ENCODE results near the gene FKBP5. TPM values are rescaled to one million over a fixed set of nuclear protein-coding genes. Genes with fewer than 3 reads are reported as not detected.
A peak's percentile ranks its signal among the peaks of the same experiment; 100 is the strongest.

Gene FKBP5
- total RNA-seq (2014; rRNA removed), result 11.9 and 12.4 TPM in 2 replicates
- percentile 40 among the genes with signal in this experiment for Bru-seq, nascent RNA
- percentile 38 among the genes with signal in this experiment for BruChase-seq, experiment 1, labeled RNA remaining after a 6-hour chase
- BruChase-seq, experiment 2, labeled RNA remaining after a 2-hour chase, result percentile 26 among the genes with signal in this experiment
- long read RNA-seq, transcript FKBP5-201 (11 exons, 3,772 nt), result major isoform, 9 of 12 reads
- long read RNA-seq, partial matches to known transcripts, result 0 of 12 reads
- long read RNA-seq, other reads (novel, unspliced or antisense), result 3 of 12 reads

GRCh38 chr6:35688605-35689322, at the start of gene FKBP5:
Gene FKBP5 (minus strand): TSS chr6:35688915. CDS start chr6:35642824, 46,091 bp downstream.
- POLR2A ChIA-PET (ENCODE audit: unreplicated experiment), result no interaction called here
- H3K9ac ChIP-seq (ENCODE audit: low read length), result peak within 1 kb of the TSS; percentile 62

GRCh38 chr6:35737413-35738211, 48.9 kb upstream of the FKBP5 start:
- no peaks in the 10 kb centered on the region for H3K27me3 ChIP-seq (ENCODE audit: low read length)
- no peaks in the 10 kb centered on the region for H3K79me2 ChIP-seq (ENCODE audit: low read length)
- ATAC-seq (peak; percentile 87), DNase-seq (peak; percentile 87)
- no peaks in the 10 kb centered on the region for H3K9me2 ChIP-seq (replicated peaks; ENCODE audit: low read length)
- ChIA-PET CTCF (interaction anchor here (0.8 to 2.5 kb wide), 6 partner anchors 10 to 215 kb away, joined by 4 to 25 read pairs (median 7); no protein-coding TSS in a partner anchor), POLR2A (ENCODE audit: unreplicated experiment) (interaction anchor here (0.6 kb wide), 1 partner anchor 860 kb away, joined by 3 read pairs; no protein-coding TSS in a partner anchor)
- no peaks in the 10 kb centered on the region for H3F3A ChIP-seq (ENCODE audit: low read length, unreplicated experiment)
- no peak overlapping the region for H3K4me2 ChIP-seq (ENCODE audit: low read length)
- H3K4me3 ChIP-seq (ENCODE audit: low read length), result no peak overlapping the region
- TF ChIP-seq EZH2phosphoT487 (IDR thresholded peaks at IDR 0.05; ENCODE audit: borderline replicate concordance, low read length) (no peak), CTCF (conservative IDR thresholded peaks at IDR 0.05; ENCODE audit: low read depth, low read length) (peak; percentile 90), EZH2 (IDR thresholded peaks at IDR 0.05; ENCODE audit: low read length, unreplicated experiment) (no peak)
- BruUV-seq (replicated peaks), result no TSS peak
- peaks cover 1% of the 10 kb centered on the region for H3K4me1 ChIP-seq (ENCODE audit: insufficient read depth, low read length)
- intact Hi-C loops (cut with micrococcal nuclease), result loop anchor here (1.0 to 2.0 kb wide), 4 partner anchors 49 to 214 kb away; partner anchors contain the start of gene FKBP5
- peak overlapping the region; percentile 51 for H2AFZ ChIP-seq (ENCODE audit: low read length)
- no peaks in the 10 kb centered on the region for H3K9me3 ChIP-seq (ENCODE audit: low read length)
- no peak overlapping the region for H3K9ac ChIP-seq (ENCODE audit: low read length)
- H3K36me3 ChIP-seq (ENCODE audit: low read depth, low read length), result no peaks in the 10 kb centered on the region
- no peaks in the 10 kb centered on the region for H4K20me1 ChIP-seq (ENCODE audit: low read length)
- H3K27ac ChIP-seq (ENCODE audit: low read length), result no peak overlapping the region

More at GRCh38 chr6:35688605-35689322, at the start of gene FKBP5:
- Histone ChIP-seq H3K27ac (ENCODE audit: low read length) (no peak within 1 kb of the TSS), H2AFZ (ENCODE audit: low read length) (peak within 1 kb of the TSS; percentile 78), H3K4me1 (ENCODE audit: insufficient read depth, low read length) (peaks cover 7% of the 10 kb centered on the region; the same call in 1 of the 2 replicates), H3K9me2 (replicated peaks; ENCODE audit: low read length) (no peaks in the 10 kb centered on the region), H3K27me3 (ENCODE audit: low read length) (no peaks in the 10 kb centered on the region), H3K4me2 (ENCODE audit: low read length) (peak within 1 kb of the TSS; percentile 89), H3K79me2 (ENCODE audit: low read length) (peaks cover 35% of the 10 kb centered on the region), H4K20me1 (ENCODE audit: low read length) (no peaks in the 10 kb centered on the region), H3F3A (ENCODE audit: low read length, unreplicated experiment) (no peaks in the 10 kb centered on the region), H3K4me3 (ENCODE audit: low read length) (peak within 1 kb of the TSS; percentile 90), H3K9me3 (ENCODE audit: low read length) (no peaks in the 10 kb centered on the region), H3K36me3 (ENCODE audit: low read depth, low read length) (no peaks in the 10 kb centered on the region)
- CTCF ChIA-PET, result no interaction called here
- peak; percentile 91 for DNase-seq
- TF ChIP-seq CTCF (conservative IDR thresholded peaks at IDR 0.05; ENCODE audit: low read depth, low read length), result no peak
- no peak for TF ChIP-seq EZH2 (IDR thresholded peaks at IDR 0.05; ENCODE audit: low read length, unreplicated experiment)
- TF ChIP-seq EZH2phosphoT487 (IDR thresholded peaks at IDR 0.05; ENCODE audit: borderline replicate concordance, low read length), result no peak
- peak; percentile 93 for ATAC-seq
- intact Hi-C loops (cut with micrococcal nuclease), result loop anchor here (2.0 to 5.0 kb wide), 3 partner anchors 38 to 166 kb away; partner anchors contain the start of gene ARMC12
- BruUV-seq (replicated peaks), result no TSS peak

Measured in PC-3 (cell line).